GM18867 (cell line): Measurements from ENCODE around the gene RRAGB.
A peak's percentile ranks its signal among the peaks of the same experiment; 100 is the strongest.
"Not testable (repeated sequence)": the region's sequence is repeated elsewhere in the genome, so short reads cannot be mapped to it uniquely, and the experiment has no call there.

Source experiments
- ATAC-seq: cut with Tn5 transposase; IDR thresholded peaks from one replicate; pipeline ENCODE4 v1.9.1; 2021; ENCODE audit warnings: mild to moderate bottlenecking, moderate library complexity; ENCODE audit not compliant: unreplicated experiment

RRAGB gene

GRCh38 chrX:55759478-55759877, 41.9 kb downstream of the RRAGB start:
- ATAC-seq: no peak

GRCh38 chrX:55767100-55767499, 49.6 kb downstream of the RRAGB start:
- no peak for ATAC-seq

- ATAC-seq: not testable (repeated sequence)
Observed at GRCh38 chrX:55774419-55774818, 56.9 kb downstream of the RRAGB start.

DNA sequence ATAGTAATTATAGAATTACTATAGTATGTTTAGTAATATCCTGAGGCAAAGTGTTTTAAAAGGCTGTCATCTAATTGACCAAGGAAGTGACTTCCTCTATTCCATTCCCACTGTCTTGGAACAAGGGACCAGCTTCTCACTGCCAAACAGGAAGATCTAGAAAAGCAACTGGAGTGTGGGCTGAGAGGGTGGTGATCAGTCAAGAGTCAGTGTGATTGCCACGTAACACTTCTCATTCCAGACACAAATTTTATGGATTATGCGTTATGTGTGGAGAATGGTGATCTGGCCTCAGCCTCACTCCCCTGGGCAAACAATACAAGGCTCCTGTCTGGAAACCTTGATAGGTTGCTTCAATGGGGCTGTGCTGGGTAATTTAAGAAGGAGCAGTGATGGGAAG, 60.0 kb downstream of the RRAGB start:
- no peak for ATAC-seq

DNA sequence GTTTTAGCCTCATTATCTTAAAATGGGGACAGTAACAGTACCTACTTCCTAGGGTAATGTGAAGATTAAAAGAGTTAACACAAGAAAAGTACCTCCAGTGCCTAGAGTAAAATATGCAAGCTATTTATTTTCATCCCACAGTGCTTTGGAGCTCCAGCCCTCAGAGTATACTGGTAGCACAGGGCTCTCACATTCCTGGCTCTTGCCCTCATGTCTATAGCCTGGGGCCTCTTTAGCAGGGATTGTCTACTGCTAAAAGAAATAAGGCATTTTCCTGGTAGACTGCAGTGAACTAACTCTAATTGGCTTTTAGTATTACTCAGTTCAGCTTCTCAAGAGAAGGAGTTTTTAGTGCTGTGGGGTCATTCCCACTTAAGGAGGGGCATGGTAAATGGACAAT, 60.8 kb downstream of the RRAGB start:
- ATAC-seq: no peak

DNA sequence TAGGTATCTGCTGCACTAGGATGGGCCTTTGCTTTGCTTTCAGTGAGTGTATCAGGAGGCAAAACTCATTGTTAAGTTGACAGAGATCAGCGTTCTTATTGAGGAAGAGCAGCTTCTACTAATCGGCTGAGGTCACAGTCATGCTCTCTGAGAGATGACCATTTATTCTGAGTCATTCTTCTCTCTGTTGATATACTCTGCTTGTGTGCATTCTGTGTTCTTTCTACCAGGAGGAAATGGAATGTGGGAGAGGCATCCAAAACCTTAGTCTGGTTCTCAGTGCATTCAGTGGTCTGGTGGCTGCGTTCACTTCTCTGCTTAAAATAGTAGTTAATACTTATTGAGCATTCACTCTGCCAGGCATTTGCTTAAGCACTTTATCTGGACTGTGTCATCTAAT, 66.2 kb downstream of the RRAGB start:
- no peak for ATAC-seq

DNA sequence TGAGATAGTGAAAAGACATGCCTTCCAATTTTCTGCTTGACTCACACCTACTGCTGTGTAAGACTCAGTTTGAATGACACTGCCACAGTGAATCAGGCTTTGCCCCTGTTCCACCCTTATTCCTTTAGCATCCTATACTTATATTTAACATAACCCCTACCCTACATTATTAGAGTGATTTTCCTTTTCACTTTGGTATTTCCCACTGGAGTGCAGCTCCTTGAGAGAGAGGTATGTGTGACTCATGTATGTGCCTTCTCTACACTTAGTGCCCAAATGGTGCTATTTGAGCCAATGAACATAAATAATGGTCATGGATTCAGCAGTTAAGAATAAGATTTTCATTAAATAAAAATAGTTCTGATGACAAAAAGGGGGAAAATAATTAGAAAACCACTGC, 69.5 kb downstream of the RRAGB start:
- no peak for ATAC-seq

GRCh38 chrX:55787727-55788126, 70.2 kb downstream of the RRAGB start:
- no peak for ATAC-seq

DNA sequence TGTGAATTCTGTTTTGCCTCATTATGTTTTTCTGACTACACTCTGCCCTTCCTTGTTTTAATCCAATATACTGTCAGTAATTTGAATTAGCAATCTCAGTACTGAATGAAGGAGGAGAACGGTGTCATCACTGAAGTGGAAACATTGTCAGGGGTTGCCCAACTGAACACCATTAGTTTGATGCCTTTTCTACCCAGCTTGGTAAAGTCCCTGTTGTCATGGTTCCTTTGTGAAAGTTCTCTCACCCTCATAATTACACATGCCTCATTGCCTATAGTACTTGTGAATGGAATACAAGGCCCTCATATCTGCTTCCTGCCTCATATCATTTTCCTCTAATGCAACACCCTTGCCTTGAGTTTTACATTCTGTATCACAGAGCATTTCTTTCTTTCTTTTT, 76.9 kb downstream of the RRAGB start:
- ATAC-seq: peak; percentile 98

DNA sequence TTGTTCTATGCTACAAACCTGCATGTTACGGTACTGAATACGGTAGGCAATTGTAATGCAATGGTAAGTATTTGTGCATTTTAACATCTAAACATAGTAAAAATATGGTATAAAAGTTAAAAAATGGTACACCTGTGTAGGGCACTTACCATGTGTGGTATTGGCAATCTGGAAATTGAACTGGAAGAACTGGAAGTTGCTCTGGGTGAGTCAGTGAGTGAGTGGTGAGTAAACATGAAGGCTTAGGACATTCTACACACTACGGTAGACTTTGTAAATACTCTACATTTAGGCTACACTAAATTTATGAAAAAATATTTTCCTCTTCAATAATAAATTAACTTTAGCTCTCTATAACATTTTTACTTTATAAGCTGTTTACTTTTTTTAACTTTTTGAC, 78.9 kb downstream of the RRAGB start:
- no peak for ATAC-seq

DNA sequence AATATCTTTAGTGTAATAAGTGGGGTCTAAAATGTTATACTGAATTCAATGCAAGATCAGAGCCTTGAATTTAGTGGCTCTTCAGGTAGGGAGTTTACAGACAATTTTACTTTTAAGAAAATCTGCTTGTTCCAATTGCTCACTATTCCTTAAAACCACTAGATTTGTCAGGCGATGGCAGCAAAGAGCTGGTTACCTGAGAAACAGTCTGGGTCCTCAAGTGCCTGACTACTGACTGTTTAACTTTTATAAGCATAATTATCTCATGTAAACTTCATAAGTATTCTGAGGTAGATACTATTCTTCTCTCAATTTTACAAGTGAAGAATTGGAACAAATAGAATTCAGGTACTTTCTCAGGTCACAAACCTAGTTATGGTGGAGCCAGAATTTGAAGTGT, 84.3 kb downstream of the RRAGB start:
- no peak for ATAC-seq
